Kidney (tissue), 14 donors: Measurements from ENCODE around the gene HSD17B8. TPM values are rescaled to one million over a fixed set of nuclear protein-coding genes. Genes with fewer than 3 reads are reported as not detected.

Experiments
- DNase-seq, 5 donors: peaks; one replicate each; pipeline ENCODE4 v3.0.0-alpha.2; 2013 to 2020
- FAIRE-seq: peaks from 2 replicates; lab custom pipeline; 2012; peaks lifted over from hg19 to GRCh38; lab: Jason Lieb, UNC
- H3K27ac ChIP-seq, 2 donors: one replicate each; pipeline ENCODE4 v1.7.0; 2013; ENCODE audit warnings: low read depth in 2 of 2, low read length in 2 of 2, inconsistent platforms in 1 of 2
- H3K27me3 ChIP-seq: one replicate; pipeline ENCODE4 v1.7.1; 2013; ENCODE audit warnings: low read length, inconsistent platforms; ENCODE audit not compliant: control insufficient read depth, insufficient read depth
- H3K36me3 ChIP-seq, 3 donors: one replicate each; pipeline versions ENCODE4 v1.7.0 to v1.7.1; 2013; ENCODE audit warnings: low read length in 3 of 3, control low read depth in 1 of 3, inconsistent platforms in 1 of 3; ENCODE audit not compliant: insufficient read depth in 3 of 3, control insufficient read depth in 2 of 3
- H3K4me1 ChIP-seq, 3 donors: one replicate each; pipeline versions ENCODE4 v1.7.0 to v1.7.1; 2013; ENCODE audit warnings: low read length in 3 of 3, inconsistent platforms in 1 of 3, low read depth in 1 of 3; ENCODE audit not compliant: control insufficient read depth in 2 of 3, insufficient read depth in 2 of 3
- H3K4me3 ChIP-seq, 3 donors: one replicate each; pipeline versions ENCODE4 v1.7.0 to v1.8.1; 2013; ENCODE audit warnings: low read length in 3 of 3, control low read depth in 1 of 3, inconsistent platforms in 1 of 3
- H3K9ac ChIP-seq, 3 donors: one replicate each; pipeline versions ENCODE4 v1.7.0 to v1.7.1; 2013; ENCODE audit warnings: low read length in 3 of 3, control low read depth in 1 of 3, inconsistent platforms in 1 of 3
- H3K9me3 ChIP-seq, 3 donors: one replicate each; pipeline versions ENCODE4 v1.7.0 to v1.7.1; 2013; ENCODE audit warnings: low read length in 3 of 3, control low read depth in 1 of 3, inconsistent platforms in 1 of 3; ENCODE audit not compliant: control insufficient read depth in 2 of 3, insufficient read depth in 1 of 3
- CTCF ChIP-seq: IDR thresholded peaks from 3 replicates; pipeline ENCODE4 v1.5.1; 2012; ENCODE audit warnings: mild to moderate bottlenecking, moderate library complexity, borderline replicate concordance; ENCODE audit not compliant: insufficient read depth; ENCODE audit errors: extremely low read depth
- intact Hi-C: fragments of 100-400 bp; cut with DNase I; formaldehyde crosslinking; loops from one replicate; pipeline ENCODE4 v1.11.1; 2022
- polyA plus RNA-seq: library from polyadenylated mRNA; stranded (reverse); fragments of 350-450 nt; fragmentation: Illumina TruSeq; extraction: RNeasy Lipid Tissue Mini Kit (QIAGEN cat#74804); gene quantifications from one replicate; pipeline ENCODE4 v1.2.3, GENCODE V29; 2014; ENCODE audit warnings: low read depth, low replicate concordance; ENCODE audit not compliant: insufficient read depth
- total RNA-seq: library from RNA; stranded (reverse); fragmentation: NEBNext Ultra II Directional; extraction: Animal tissue kit (Norgen Biotek cat#: 25700); gene quantifications from one replicate; pipeline ENCODE4 v1.2.1, GENCODE V29; 2021
- donor health status: control.
- donor health status: control.
- donor health status: control.
- donor health status: control.
- donor health status: control.
- donor health status: DM: yes; HTN: yes; CAD: no.
- donor health status: Normal renal cell carcinoma (clear cell type).

HSD17B8 gene
- total and polyA plus RNA-seq, 2 donors from 2014 or later, result 26.6 to 83.0 TPM

GRCh38 chr6:33163540-33163939 lies 40.9 kb upstream of the HSD17B8 start:
- no peak overlapping the region for H3K9ac ChIP-seq
- no peaks in the 10 kb centered on the region for H3K9me3 ChIP-seq
- no peaks in the 10 kb centered on the region for H3K36me3 ChIP-seq
- FAIRE-seq (no peak), DNase-seq (no peak)
- H3K4me1 ChIP-seq, result peaks cover 0 to 4% (median 0%) of the 10 kb centered on the region in 3 donors
- TF ChIP-seq CTCF, result no peak
- H3K4me3 ChIP-seq, result no peak overlapping the region
- H3K27me3 ChIP-seq, result no peaks in the 10 kb centered on the region
- intact Hi-C loops, result no loop called here
- no peak overlapping the region for H3K27ac ChIP-seq

- no peak for TF ChIP-seq CTCF
- Histone ChIP-seq H3K27me3 (no peaks in the 10 kb centered on the region), H3K9ac (no peak overlapping the region), H3K4me1 (peaks cover 0 to 4% (median 0%) of the 10 kb centered on the region in 3 donors), H3K36me3 (no peaks in the 10 kb centered on the region), H3K9me3 (no peaks in the 10 kb centered on the region), H3K4me3 (no peak overlapping the region), H3K27ac (no peak overlapping the region)
- no peak for DNase-seq
- intact Hi-C loops, result no loop called here
- no peak for FAIRE-seq
Measured at GRCh38 chr6:33164176-33164575, 40.3 kb upstream of the HSD17B8 start.

DNA sequence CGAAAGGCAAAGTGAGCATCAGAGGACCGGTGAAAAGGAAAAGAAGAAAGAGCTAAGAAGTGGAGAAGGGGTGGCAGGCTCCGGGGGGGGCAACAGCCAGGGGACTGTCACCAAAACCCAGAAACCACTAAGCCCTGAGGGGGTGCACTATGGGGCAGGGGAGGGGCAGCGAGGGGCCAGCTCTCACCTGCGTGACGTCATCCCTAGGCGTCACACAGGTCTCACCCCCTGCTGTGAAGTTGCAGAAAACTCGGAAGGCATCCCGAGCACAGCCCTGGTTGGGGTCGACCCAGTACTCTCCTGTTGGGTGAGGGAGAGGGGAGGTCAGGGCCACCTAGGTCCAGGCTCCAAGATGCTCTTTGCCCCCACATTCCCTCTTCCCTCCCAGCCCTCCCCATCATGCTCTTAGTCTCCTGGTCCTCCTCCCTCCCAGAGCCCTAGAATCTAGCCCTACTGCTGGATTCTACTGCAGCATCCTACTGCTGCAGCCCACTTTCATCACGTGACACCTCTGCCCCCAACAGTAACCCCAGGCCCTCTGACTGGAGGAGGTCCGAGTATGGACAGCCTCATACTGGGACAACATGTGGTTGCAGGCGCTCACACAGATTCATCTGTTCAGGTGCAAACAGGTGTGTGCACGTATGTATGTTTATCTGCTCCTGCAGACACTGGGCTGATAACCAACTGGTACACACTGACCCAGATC lies 39.6 kb upstream of the HSD17B8 start:
- Histone ChIP-seq H3K9ac (no peak overlapping the region), H3K4me3 (no peak overlapping the region), H3K27me3 (no peaks in the 10 kb centered on the region), H3K4me1 (peaks cover 0 to 4% (median 0%) of the 10 kb centered on the region in 3 donors), H3K36me3 (no peaks in the 10 kb centered on the region), H3K9me3 (no peaks in the 10 kb centered on the region), H3K27ac (no peak overlapping the region)
- FAIRE-seq (no peak), DNase-seq (no peak)
- intact Hi-C loops, result no loop called here
- TF ChIP-seq CTCF, result no peak
